Activated naive CD8-positive, alpha-beta T cell treated with anti-CD3 and anti-CD28 coated beads, Interleukin-2, amount 50 U/mL, for 16 hours (primary cell): ENCODE measurements around the gene KRT27.
"Not testable (repeated sequence)": the region's sequence is repeated elsewhere in the genome, so short reads cannot be mapped to it uniquely, and the experiment has no call there.

ENCODE experiments used
- DNase-seq: peaks from one replicate; pipeline ENCODE4 v3.0.0-alpha.2; 2020; ENCODE audit warnings: low read depth, low spot score

KRT27 gene

GRCh38 chr17:40782450-40782849 is at the start of gene KRT27:
Gene KRT27, minus strand, starts transcription at chr17:40782550. Its CDS starts 57 bp downstream, at chr17:40782493.
- DNase-seq, result no peak

- DNase-seq, result no peak
Observed at GRCh38 chr17:40830085-40830776, 47.9 kb upstream of the KRT27 start.

GRCh38 chr17:40828454-40829044 is 46.2 kb upstream of the KRT27 start:
- no peak for DNase-seq

GRCh38 chr17:40827746-40828453 is 45.5 kb upstream of the KRT27 start:
- DNase-seq, result no peak

- no peak for DNase-seq
Observed at GRCh38 chr17:40825599-40825998, 43.2 kb upstream of the KRT27 start.

- no peak for DNase-seq
Observed at GRCh38 chr17:40824015-40824832, 41.9 kb upstream of the KRT27 start.

- no peak for DNase-seq
Observed at GRCh38 chr17:40822132-40822812, 39.9 kb upstream of the KRT27 start, which contains the start of gene KRT10. Gene KRT10, minus strand, starts transcription at chr17:40822614. Its CDS starts 29 bp downstream, at chr17:40822585.

- no peak for DNase-seq
Observed at GRCh38 chr17:40821536-40821935, 39.2 kb upstream of the KRT27 start.

- DNase-seq, result no peak
Observed at GRCh38 chr17:40820228-40820838, 38.0 kb upstream of the KRT27 start.

- no peak for DNase-seq
Observed at GRCh38 chr17:40819528-40820125, 37.3 kb upstream of the KRT27 start.

GRCh38 chr17:40818733-40819527 is 36.6 kb upstream of the KRT27 start:
- peak; percentile 58 for DNase-seq

- DNase-seq, result no peak
Observed at GRCh38 chr17:40818343-40818732, 36.0 kb upstream of the KRT27 start.

GRCh38 chr17:40817103-40817682 is 34.8 kb upstream of the KRT27 start:
- DNase-seq, result no peak

GRCh38 chr17:40816569-40816968 is 34.2 kb upstream of the KRT27 start:
- DNase-seq, result no peak

- no peak for DNase-seq
Observed at GRCh38 chr17:40815381-40815780, 33.0 kb upstream of the KRT27 start.

GRCh38 chr17:40814657-40815056 is 32.3 kb upstream of the KRT27 start:
- not testable (repeated sequence) for DNase-seq

- DNase-seq, result no peak
Observed at GRCh38 chr17:40813804-40814203, 31.5 kb upstream of the KRT27 start.

- no peak for DNase-seq
Observed at GRCh38 chr17:40812639-40813038, 30.3 kb upstream of the KRT27 start.

GRCh38 chr17:40810494-40810893 is 28.1 kb upstream of the KRT27 start:
- no peak for DNase-seq
